ENCODE results near the gene ARHGEF17. TPM values are rescaled to one million over a fixed set of nuclear protein-coding genes. Genes with fewer than 3 reads are reported as not detected.

Gene ARHGEF17
- polyA plus RNA-seq, 1 donor (not counting 4 experiments of a cell fraction or from before 2014, with no cell fraction given): 5.1 TPM

DNA sequence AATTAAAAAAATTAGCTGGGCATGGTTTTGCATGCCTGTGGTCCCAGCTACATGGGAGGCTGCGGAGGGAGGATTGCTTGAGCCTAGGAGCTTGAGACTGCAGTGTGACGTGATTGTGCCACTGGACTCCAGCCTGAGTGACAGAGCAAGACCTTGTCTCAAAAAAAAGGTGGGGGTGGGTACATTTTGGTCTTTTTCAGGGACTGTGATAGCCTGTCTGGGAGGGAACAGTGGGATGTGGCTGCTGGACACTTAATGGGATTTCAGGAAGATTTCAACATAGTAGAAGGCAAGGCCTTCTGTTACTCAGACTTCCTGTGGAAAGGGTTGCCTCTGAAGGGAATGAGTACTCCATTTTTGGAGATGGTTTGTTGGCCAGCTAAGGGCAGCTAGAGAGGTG, 108.7 kb downstream of the ARHGEF17 start:
- DNase-seq (ENCODE audit: low read depth, low spot score) (no peak), FAIRE-seq (no peak)
- no peak overlapping the region for H3K4me2 ChIP-seq (ENCODE audit: control insufficient read depth, extremely low read depth, insufficient read depth, low read depth, low read length)
- H3K27me3 ChIP-seq (ENCODE audit: control insufficient read depth, extremely low read depth, insufficient read depth, low read length): no peaks in the 10 kb centered on the region
- dilution Hi-C loops (cut with MboI; ENCODE audit: extremely low pct_ligation_motif_present, low sequenced_read_pairs): no loop called here
- no peaks in the 10 kb centered on the region for H3K9me3 ChIP-seq (ENCODE audit: control insufficient read depth, low read depth, low read length)
- TF ChIP-seq, protein P1, sequence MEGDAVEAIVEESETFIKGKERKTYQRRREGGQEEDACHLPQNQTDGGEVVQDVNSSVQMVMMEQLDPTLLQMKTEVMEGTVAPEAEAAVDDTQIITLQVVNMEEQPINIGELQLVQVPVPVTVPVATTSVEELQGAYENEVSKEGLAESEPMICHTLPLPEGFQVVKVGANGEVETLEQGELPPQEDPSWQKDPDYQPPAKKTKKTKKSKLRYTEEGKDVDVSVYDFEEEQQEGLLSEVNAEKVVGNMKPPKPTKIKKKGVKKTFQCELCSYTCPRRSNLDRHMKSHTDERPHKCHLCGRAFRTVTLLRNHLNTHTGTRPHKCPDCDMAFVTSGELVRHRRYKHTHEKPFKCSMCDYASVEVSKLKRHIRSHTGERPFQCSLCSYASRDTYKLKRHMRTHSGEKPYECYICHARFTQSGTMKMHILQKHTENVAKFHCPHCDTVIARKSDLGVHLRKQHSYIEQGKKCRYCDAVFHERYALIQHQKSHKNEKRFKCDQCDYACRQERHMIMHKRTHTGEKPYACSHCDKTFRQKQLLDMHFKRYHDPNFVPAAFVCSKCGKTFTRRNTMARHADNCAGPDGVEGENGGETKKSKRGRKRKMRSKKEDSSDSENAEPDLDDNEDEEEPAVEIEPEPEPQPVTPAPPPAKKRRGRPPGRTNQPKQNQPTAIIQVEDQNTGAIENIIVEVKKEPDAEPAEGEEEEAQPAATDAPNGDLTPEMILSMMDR (optimal IDR thresholded peaks at IDR 0.05 in 1 of 3, IDR thresholded peaks at IDR 0.05 in 1 of 3, conservative IDR thresholded peaks at IDR 0.05 in 1 of 3; ENCODE audit: extremely low read depth in 1 of 3, insufficient read depth in 2 of 3, low read length in 3 of 3): no peak
- no peak for TF ChIP-seq EZH2 (IDR thresholded peaks at IDR 0.05; ENCODE audit: low read length)
- no peaks in the 10 kb centered on the region for H3K9me1 ChIP-seq (ENCODE audit: control insufficient read depth, extremely low read depth, insufficient read depth, low read length)
- no peaks in the 10 kb centered on the region for H4K20me1 ChIP-seq (ENCODE audit: control insufficient read depth, extremely low read depth, insufficient read depth, low read length)
- H2AFZ ChIP-seq (ENCODE audit: control insufficient read depth, low read length): no peak overlapping the region
- H3K9ac ChIP-seq (ENCODE audit: control insufficient read depth, extremely low read depth, insufficient read depth, low read length): no peak overlapping the region
- H3K36me3 ChIP-seq (ENCODE audit: control insufficient read depth in 2 of 2, extremely low read depth in 1 of 2, insufficient read depth in 2 of 2, low read length in 2 of 2): peaks cover 0 to 3% of the 10 kb centered on the region in 2 experiments
- H3K79me2 ChIP-seq (ENCODE audit: control insufficient read depth, insufficient read depth, low read length): no peaks in the 10 kb centered on the region
- no peak overlapping the region for H3K4me3 ChIP-seq (ENCODE audit: control insufficient read depth in 2 of 3, extremely low read depth in 1 of 3, insufficient read depth in 2 of 3, low read depth in 1 of 3, low read length in 3 of 3)
- H3K4me1 ChIP-seq (ENCODE audit: control insufficient read depth, extremely low read depth, insufficient read depth, low read length): no peaks in the 10 kb centered on the region
- H3K27ac ChIP-seq (ENCODE audit: control insufficient read depth, insufficient read depth, low read length): no peak overlapping the region

Other genes with a start within 250 kb of the ARHGEF17 start
- gene FCHSD2, start 166.0 kb upstream of the ARHGEF17 start, polyA plus RNA-seq: 11.6 to 16.2 TPM (median 14.2 TPM) in 3 replicates
- gene P2RY2, start 90.0 kb upstream of the ARHGEF17 start, polyA plus RNA-seq: 3.9 to 6.9 TPM (median 5.1 TPM) in 3 replicates
- gene P2RY6, start 35.9 kb upstream of the ARHGEF17 start, polyA plus RNA-seq: 0.04 to 0.22 TPM (median 0.09 TPM) in 3 replicates
- gene RELT, start 68.1 kb downstream of the ARHGEF17 start, polyA plus RNA-seq: 3.4 to 5.0 TPM (median 4.2 TPM) in 3 replicates

All from keratinocyte (primary cell).